Breast epithelium (tissue), 4 donors: ENCODE results near the gene RRAS2. TPM values are rescaled to one million over a fixed set of nuclear protein-coding genes. Genes with fewer than 3 reads are reported as not detected.

Experiments used
- DNase-seq, 2 donors: peaks; one replicate each; pipeline ENCODE4 v3.0.0-alpha.2; 2019; ENCODE audit warnings: low spot score in 2 of 2
- H3K27ac ChIP-seq, 2 donors: fragments of 200-600 bp; sonication (generic) in 1 of 2; one replicate each; pipeline ENCODE4 v1.5.1; 2016 to 2019; ENCODE audit warnings: mild to moderate bottlenecking in 1 of 2
- H3K27me3 ChIP-seq, 2 donors: fragments of 200-600 bp; sonication (generic) in 1 of 2; one replicate each; pipeline versions ENCODE4 v1.5.1 to v1.6.0; 2017 to 2019; ENCODE audit warnings: control low read depth in 1 of 2, mild to moderate bottlenecking in 1 of 2
- H3K36me3 ChIP-seq: fragments of 200-600 bp; one replicate; pipeline ENCODE4 v1.5.1; 2019
- H3K4me1 ChIP-seq, 2 donors: fragments of 200-600 bp; sonication (generic); one replicate each; pipeline ENCODE4 v1.5.1; 2016 to 2019; ENCODE audit warnings: control low read depth in 1 of 2
- H3K4me3 ChIP-seq, 3 donors: fragments of 200-600 bp; sonication (generic); 1 replicate in 2 of 3; 2 replicates in 1 of 3; pipeline ENCODE4 v1.5.1; 2016 to 2019; ENCODE audit warnings: mild to moderate bottlenecking in 3 of 3, moderate library complexity in 2 of 3
- H3K9me3 ChIP-seq, 2 donors: fragments of 200-600 bp; sonication (generic) in 1 of 2; one replicate each; pipeline ENCODE4 v1.5.1; 2016 to 2019; ENCODE audit warnings: control low read depth in 1 of 2
- POLR2A ChIP-seq: fragments of 450-650 bp; IDR thresholded peaks from one replicate; pipeline ENCODE4 v1.6.1; 2016; ENCODE audit warnings: antibody characterized with exemption, mild to moderate bottlenecking, moderate library complexity
- POLR2AphosphoS5 ChIP-seq, 3 donors: sonication (generic); formaldehyde crosslinking; IDR thresholded peaks; one replicate each; pipeline ENCODE4 v1.6.1; 2017; ENCODE audit warnings: antibody characterized with exemption in 3 of 3
- intact Hi-C: fragments of 100-400 bp; cut with DNase I; formaldehyde crosslinking; loops from one replicate; pipeline ENCODE4 v1.15.1; 2023; ENCODE audit warnings: low total_unique reads
- total RNA-seq, 3 donors: library from RNA; depleted of rRNA; stranded (reverse); fragments of >200 nt; gene quantifications; one replicate each; pipeline ENCODE4 v1.1.0, GENCODE V29; 2016
- TF ChIP-seq, protein P1 (sequence below), 3 donors: fragments of 450-650 bp; IDR thresholded peaks; one replicate each; pipeline ENCODE4 v1.5.1; 2016 to 2017; ENCODE audit warnings: antibody characterized with exemption in 3 of 3, mild to moderate bottlenecking in 3 of 3, moderate library complexity in 3 of 3

The RRAS2 gene
- total RNA-seq, 3 donors from 2014 or later: 37.4 to 58.1 (median 46.4) TPM

DNA sequence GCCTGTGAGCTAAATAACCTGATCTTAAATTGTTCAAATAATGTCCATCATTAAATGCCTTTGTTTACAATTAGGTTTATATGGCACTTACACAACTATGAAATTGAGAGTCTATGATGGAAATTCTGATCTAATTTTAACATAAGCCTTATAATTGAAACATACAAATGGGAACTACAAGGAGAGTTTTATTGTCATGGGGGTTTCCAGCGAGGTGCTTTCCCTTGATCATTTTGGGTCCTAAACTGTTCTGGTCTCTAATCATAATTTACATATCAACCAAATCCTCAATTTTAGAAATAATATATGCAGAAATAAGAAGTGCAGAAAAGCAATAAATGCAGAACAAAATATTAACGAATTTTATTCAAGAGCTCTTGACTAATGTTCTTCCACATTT, 44.9 kb downstream of the RRAS2 start:
- intact Hi-C loops: no loop called here
- Histone ChIP-seq H3K36me3 (no peaks in the 10 kb centered on the region), H3K4me1 (no peaks in the 10 kb centered on the region), H3K27me3 (no peaks in the 10 kb centered on the region), H3K4me3 (no peak overlapping the region), H3K27ac (no peak overlapping the region), H3K9me3 (no peaks in the 10 kb centered on the region)
- TF ChIP-seq POLR2AphosphoS5 (IDR thresholded peaks at IDR 0.05) (no peak), POLR2A (no peak)
- TF ChIP-seq, protein P1, sequence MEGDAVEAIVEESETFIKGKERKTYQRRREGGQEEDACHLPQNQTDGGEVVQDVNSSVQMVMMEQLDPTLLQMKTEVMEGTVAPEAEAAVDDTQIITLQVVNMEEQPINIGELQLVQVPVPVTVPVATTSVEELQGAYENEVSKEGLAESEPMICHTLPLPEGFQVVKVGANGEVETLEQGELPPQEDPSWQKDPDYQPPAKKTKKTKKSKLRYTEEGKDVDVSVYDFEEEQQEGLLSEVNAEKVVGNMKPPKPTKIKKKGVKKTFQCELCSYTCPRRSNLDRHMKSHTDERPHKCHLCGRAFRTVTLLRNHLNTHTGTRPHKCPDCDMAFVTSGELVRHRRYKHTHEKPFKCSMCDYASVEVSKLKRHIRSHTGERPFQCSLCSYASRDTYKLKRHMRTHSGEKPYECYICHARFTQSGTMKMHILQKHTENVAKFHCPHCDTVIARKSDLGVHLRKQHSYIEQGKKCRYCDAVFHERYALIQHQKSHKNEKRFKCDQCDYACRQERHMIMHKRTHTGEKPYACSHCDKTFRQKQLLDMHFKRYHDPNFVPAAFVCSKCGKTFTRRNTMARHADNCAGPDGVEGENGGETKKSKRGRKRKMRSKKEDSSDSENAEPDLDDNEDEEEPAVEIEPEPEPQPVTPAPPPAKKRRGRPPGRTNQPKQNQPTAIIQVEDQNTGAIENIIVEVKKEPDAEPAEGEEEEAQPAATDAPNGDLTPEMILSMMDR (IDR thresholded peaks at IDR 0.05): no peak
- no peak for DNase-seq

DNA sequence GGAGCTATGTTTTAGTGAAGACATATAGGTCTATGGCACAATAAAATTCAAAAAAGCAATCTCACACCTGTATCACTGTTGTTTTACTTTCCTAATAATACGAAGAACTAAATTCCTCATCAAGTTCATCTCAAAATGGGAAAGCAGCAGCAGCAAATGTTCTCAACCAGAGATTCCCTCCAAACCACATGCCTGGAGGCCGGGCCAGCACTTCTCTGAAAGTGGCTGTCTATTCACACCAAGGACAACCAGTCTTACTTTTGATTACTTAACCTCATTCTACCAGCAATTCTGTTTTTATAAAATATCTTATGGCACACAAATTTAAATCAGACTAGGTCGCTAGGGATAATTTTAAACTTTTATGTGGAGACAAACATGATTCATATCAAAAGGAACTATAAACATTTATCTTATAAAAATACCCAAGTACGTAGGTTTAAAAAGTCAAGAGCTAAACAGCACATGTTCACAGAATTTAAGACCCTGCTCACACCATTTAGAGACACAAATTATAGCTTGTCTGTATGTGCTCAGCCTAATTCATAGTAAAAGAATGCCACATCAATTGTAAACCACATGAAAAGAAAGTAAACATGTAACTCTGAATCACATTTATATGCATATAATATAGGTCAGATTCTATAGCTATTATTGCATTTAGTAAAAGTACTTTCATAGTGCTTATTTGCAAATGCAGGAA, 46.1 kb downstream of the RRAS2 start:
- DNase-seq: no peak
- no peaks in the 10 kb centered on the region for H3K36me3 ChIP-seq
- TF ChIP-seq, protein P1 (IDR thresholded peaks at IDR 0.05): no peak
- TF ChIP-seq POLR2AphosphoS5 (IDR thresholded peaks at IDR 0.05): no peak
- no peak for TF ChIP-seq POLR2A
- no peaks in the 10 kb centered on the region for H3K9me3 ChIP-seq
- no peak overlapping the region for H3K4me3 ChIP-seq
- no peak overlapping the region for H3K27ac ChIP-seq
- H3K27me3 ChIP-seq: no peaks in the 10 kb centered on the region
- intact Hi-C loops: no loop called here
- no peaks in the 10 kb centered on the region for H3K4me1 ChIP-seq

DNA sequence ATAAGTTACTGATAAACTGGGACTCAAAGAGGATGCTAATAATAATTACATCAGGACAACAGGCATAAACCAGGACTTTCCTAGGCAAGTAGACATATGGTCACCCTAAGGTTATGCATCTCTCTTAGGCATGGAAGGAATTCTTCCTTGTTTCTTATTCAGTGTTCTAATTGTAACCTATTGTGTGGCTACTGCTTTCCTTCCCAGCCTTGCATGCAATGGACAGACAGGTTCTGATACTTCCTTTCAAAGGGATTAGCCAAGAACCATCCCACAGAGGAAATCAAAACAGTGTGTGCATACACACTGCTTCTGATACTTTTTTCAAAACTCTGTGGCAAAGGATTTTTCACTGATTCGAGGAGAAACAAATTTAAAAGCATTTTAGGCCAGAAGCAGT, 48.3 kb downstream of the RRAS2 start:
- no peak overlapping the region for H3K27ac ChIP-seq
- H3K4me3 ChIP-seq: no peak overlapping the region
- H3K27me3 ChIP-seq: no peaks in the 10 kb centered on the region
- no peaks in the 10 kb centered on the region for H3K36me3 ChIP-seq
- no peak for DNase-seq
- H3K9me3 ChIP-seq: no peaks in the 10 kb centered on the region
- no peaks in the 10 kb centered on the region for H3K4me1 ChIP-seq
- intact Hi-C loops: no loop called here
- TF ChIP-seq POLR2A: no peak
- TF ChIP-seq, protein P1 (IDR thresholded peaks at IDR 0.05): no peak
- TF ChIP-seq POLR2AphosphoS5 (IDR thresholded peaks at IDR 0.05): no peak

- TF ChIP-seq POLR2AphosphoS5 (IDR thresholded peaks at IDR 0.05): no peak
- H3K4me3 ChIP-seq: no peak overlapping the region
- no peaks in the 10 kb centered on the region for H3K4me1 ChIP-seq
- no peaks in the 10 kb centered on the region for H3K9me3 ChIP-seq
- no peak overlapping the region for H3K27ac ChIP-seq
- H3K27me3 ChIP-seq: no peaks in the 10 kb centered on the region
- H3K36me3 ChIP-seq: no peaks in the 10 kb centered on the region
- no peak for DNase-seq
- intact Hi-C loops: loop anchor here (10.0 kb wide), 1 partner anchor 135 kb away; no protein-coding TSS in a partner anchor
Observed at GRCh38 chr11:14309425-14310192, 49.4 kb downstream of the RRAS2 start.

DNA sequence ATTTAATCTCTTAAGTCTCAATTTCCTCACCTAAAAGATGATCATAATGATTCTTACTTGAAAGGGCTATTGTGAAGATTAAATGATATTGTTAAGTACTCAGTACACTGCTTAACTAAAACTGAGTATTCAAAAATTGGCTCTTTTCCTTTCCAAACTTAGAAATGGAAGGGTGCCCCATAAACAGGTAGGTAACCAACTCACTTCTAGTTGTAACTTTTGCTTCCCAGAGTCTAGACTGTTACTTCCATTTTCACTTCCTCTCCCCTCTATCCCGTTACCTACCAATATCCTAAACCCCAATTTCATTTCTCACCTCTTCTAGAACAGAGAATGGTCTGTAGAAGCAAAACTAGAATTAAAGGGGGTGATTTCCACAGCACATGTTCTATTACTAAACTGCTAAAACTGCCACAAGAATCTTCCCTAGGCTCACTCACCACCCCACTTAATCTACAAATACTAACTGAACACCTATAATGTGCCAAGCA, 50.0 kb downstream of the RRAS2 start:
- DNase-seq: no peak
- no peak overlapping the region for H3K4me3 ChIP-seq
- no peak for TF ChIP-seq POLR2A
- no peak for TF ChIP-seq POLR2AphosphoS5 (IDR thresholded peaks at IDR 0.05)
- TF ChIP-seq, protein P1 (IDR thresholded peaks at IDR 0.05): no peak
- no peaks in the 10 kb centered on the region for H3K36me3 ChIP-seq
- H3K27ac ChIP-seq: no peak overlapping the region
- no peaks in the 10 kb centered on the region for H3K9me3 ChIP-seq
- intact Hi-C loops: loop anchor here (10.0 kb wide), 1 partner anchor 136 kb away; no protein-coding TSS in a partner anchor
- no peaks in the 10 kb centered on the region for H3K4me1 ChIP-seq
- H3K27me3 ChIP-seq: no peaks in the 10 kb centered on the region
